Measurements from ENCODE around the gene FARS2. TPM values are rescaled to one million over a fixed set of nuclear protein-coding genes. Genes with fewer than 3 reads are reported as not detected.

FARS2 gene
- polyA plus RNA-seq, 3 donors, result 12.2 to 21.6 (median 17.7) TPM

- Mint-ChIP-seq H3K4me3 (no peak overlapping the region), H3K27me3 (ENCODE audit: low read depth in 3 of 3) (peaks cover 0 to 2% (median 0%) of the 10 kb centered on the region in 3 donors), H3K27ac (no peak overlapping the region), H3K4me1 (no peaks in the 10 kb centered on the region), H3K9me3 (peaks cover 6 to 18% (median 10%) of the 10 kb centered on the region in 7 donors), H3K36me3 (peaks cover 17 to 31% of the 10 kb centered on the region in 2 donors)
- H3K4me1 ChIP-seq (ENCODE audit: control insufficient read depth in 1 of 2, insufficient read depth in 2 of 2, low read length in 2 of 2), result no peaks in the 10 kb centered on the region
- H3K79me2 ChIP-seq (ENCODE audit: insufficient read depth, low read length), result no peaks in the 10 kb centered on the region
- H3K9ac ChIP-seq (ENCODE audit: insufficient read depth, low read length, poor library complexity, severe bottlenecking), result no peak overlapping the region
- H3K36me3 ChIP-seq (replicated peaks in 1 of 2; ENCODE audit: control insufficient read depth in 1 of 2, insufficient read depth in 2 of 2, low read length in 2 of 2), result no peaks in the 10 kb centered on the region
- no peak overlapping the region for H3K27ac ChIP-seq (ENCODE audit: low read depth in 1 of 2, low read length in 2 of 2)
- TF ChIP-seq, protein P1, sequence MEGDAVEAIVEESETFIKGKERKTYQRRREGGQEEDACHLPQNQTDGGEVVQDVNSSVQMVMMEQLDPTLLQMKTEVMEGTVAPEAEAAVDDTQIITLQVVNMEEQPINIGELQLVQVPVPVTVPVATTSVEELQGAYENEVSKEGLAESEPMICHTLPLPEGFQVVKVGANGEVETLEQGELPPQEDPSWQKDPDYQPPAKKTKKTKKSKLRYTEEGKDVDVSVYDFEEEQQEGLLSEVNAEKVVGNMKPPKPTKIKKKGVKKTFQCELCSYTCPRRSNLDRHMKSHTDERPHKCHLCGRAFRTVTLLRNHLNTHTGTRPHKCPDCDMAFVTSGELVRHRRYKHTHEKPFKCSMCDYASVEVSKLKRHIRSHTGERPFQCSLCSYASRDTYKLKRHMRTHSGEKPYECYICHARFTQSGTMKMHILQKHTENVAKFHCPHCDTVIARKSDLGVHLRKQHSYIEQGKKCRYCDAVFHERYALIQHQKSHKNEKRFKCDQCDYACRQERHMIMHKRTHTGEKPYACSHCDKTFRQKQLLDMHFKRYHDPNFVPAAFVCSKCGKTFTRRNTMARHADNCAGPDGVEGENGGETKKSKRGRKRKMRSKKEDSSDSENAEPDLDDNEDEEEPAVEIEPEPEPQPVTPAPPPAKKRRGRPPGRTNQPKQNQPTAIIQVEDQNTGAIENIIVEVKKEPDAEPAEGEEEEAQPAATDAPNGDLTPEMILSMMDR (IDR thresholded peaks at IDR 0.05), result no peak
- WGBS (ENCODE audit: insufficient coverage), result no CpG with 5 or more reads among the region's 4 CpGs
- no peak overlapping the region for H3K4me2 ChIP-seq (replicated peaks; ENCODE audit: extremely low read depth, low read length, poor library complexity, severe bottlenecking)
- H2AFZ ChIP-seq (ENCODE audit: insufficient read depth, low read depth, low read length, poor library complexity, severe bottlenecking), result no peak overlapping the region
- intact Hi-C loops (cut with micrococcal nuclease), result no loop called here
- no peaks in the 10 kb centered on the region for H4K20me1 ChIP-seq (ENCODE audit: insufficient read depth, low read length)
- peaks cover 0 to 9% of the 10 kb centered on the region in 2 donors for H3K9me3 ChIP-seq (replicated peaks in 1 of 2; ENCODE audit: control insufficient read depth in 1 of 2, insufficient read depth in 1 of 2, low read length in 2 of 2)
- no peaks in the 10 kb centered on the region for H3K27me3 ChIP-seq (ENCODE audit: control insufficient read depth in 2 of 2, insufficient read depth in 2 of 2, low read length in 2 of 2)
- H3K4me3 ChIP-seq (replicated peaks in 1 of 3; ENCODE audit: low read depth in 2 of 3, low read length in 3 of 3), result no peak overlapping the region
- DNase-seq, result no peak
These were observed 154.9 kb downstream of the FARS2 start for GRCh38 chr6:5416250-5416649.

DNA sequence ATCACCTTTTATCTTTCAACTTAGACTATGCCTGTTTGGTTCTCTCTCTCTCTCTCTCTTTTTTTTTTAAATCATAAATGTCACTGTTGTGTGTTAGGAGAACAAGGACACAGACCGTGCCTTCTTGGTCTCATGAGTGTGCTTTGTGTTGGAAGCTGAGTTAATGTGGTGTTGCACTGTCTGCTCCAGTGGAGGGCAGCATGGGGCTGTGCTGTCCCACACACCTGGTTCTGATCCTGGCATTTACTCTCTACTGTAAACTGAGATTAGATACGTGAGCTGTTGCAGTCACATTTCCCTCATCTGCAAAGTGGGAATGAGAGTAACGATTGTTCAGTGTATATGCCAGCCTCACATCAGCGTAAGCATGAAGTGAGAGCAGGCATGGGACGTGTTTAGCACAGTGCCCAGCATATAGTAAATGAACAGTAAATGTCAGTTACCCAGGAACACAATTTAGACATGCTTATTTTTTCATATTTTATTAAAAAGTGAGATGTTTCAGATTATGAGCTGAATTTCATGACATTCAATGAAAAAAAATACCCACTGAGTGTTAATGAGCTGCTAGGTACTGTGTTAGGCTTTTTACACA lies 161.1 kb downstream of the FARS2 start:
- Mint-ChIP-seq H3K4me3 (no peak overlapping the region), H3K27me3 (ENCODE audit: low read depth in 3 of 3) (peaks cover 0 to 2% (median 0%) of the 10 kb centered on the region in 3 donors), H3K36me3 (peaks cover 11 to 25% of the 10 kb centered on the region in 2 donors), H3K27ac (peak overlapping the region in 1 of 7 donors; percentile 10), H3K9me3 (peaks cover 6 to 15% (median 10%) of the 10 kb centered on the region in 7 donors), H3K4me1 (no peaks in the 10 kb centered on the region)
- intact Hi-C loops (cut with micrococcal nuclease), result no loop called here
- no peak overlapping the region for H3K4me3 ChIP-seq (replicated peaks in 1 of 3; ENCODE audit: low read depth in 2 of 3, low read length in 3 of 3)
- no peak overlapping the region for H2AFZ ChIP-seq (ENCODE audit: insufficient read depth, low read depth, low read length, poor library complexity, severe bottlenecking)
- no peaks in the 10 kb centered on the region for H3K79me2 ChIP-seq (ENCODE audit: insufficient read depth, low read length)
- no peak for DNase-seq
- peaks cover 0 to 5% of the 10 kb centered on the region in 2 donors for H3K9me3 ChIP-seq (replicated peaks in 1 of 2; ENCODE audit: control insufficient read depth in 1 of 2, insufficient read depth in 1 of 2, low read length in 2 of 2)
- H3K4me2 ChIP-seq (replicated peaks; ENCODE audit: extremely low read depth, low read length, poor library complexity, severe bottlenecking), result no peak overlapping the region
- H3K27ac ChIP-seq (ENCODE audit: low read depth in 1 of 2, low read length in 2 of 2), result no peak overlapping the region
- TF ChIP-seq, protein P1 (IDR thresholded peaks at IDR 0.05), result no peak
- no peaks in the 10 kb centered on the region for H3K4me1 ChIP-seq (ENCODE audit: control insufficient read depth in 1 of 2, insufficient read depth in 2 of 2, low read length in 2 of 2)
- H3K9ac ChIP-seq (ENCODE audit: insufficient read depth, low read length, poor library complexity, severe bottlenecking), result no peak overlapping the region
- H3K36me3 ChIP-seq (replicated peaks in 1 of 2; ENCODE audit: control insufficient read depth in 1 of 2, insufficient read depth in 2 of 2, low read length in 2 of 2), result no peaks in the 10 kb centered on the region
- no peaks in the 10 kb centered on the region for H4K20me1 ChIP-seq (ENCODE audit: insufficient read depth, low read length)
- WGBS (ENCODE audit: insufficient coverage), result no CpG with 5 or more reads among the region's 5 CpGs
- no peaks in the 10 kb centered on the region for H3K27me3 ChIP-seq (ENCODE audit: control insufficient read depth in 2 of 2, insufficient read depth in 2 of 2, low read length in 2 of 2)

Measured in CD14-positive monocyte (primary cell).